ENCODE measurements around the gene ARFRP1. TPM values are rescaled to one million over a fixed set of nuclear protein-coding genes. Genes with fewer than 3 reads are reported as not detected.

The ARFRP1 gene
- total RNA-seq, 1 donor, result 25.7 TPM

DNA sequence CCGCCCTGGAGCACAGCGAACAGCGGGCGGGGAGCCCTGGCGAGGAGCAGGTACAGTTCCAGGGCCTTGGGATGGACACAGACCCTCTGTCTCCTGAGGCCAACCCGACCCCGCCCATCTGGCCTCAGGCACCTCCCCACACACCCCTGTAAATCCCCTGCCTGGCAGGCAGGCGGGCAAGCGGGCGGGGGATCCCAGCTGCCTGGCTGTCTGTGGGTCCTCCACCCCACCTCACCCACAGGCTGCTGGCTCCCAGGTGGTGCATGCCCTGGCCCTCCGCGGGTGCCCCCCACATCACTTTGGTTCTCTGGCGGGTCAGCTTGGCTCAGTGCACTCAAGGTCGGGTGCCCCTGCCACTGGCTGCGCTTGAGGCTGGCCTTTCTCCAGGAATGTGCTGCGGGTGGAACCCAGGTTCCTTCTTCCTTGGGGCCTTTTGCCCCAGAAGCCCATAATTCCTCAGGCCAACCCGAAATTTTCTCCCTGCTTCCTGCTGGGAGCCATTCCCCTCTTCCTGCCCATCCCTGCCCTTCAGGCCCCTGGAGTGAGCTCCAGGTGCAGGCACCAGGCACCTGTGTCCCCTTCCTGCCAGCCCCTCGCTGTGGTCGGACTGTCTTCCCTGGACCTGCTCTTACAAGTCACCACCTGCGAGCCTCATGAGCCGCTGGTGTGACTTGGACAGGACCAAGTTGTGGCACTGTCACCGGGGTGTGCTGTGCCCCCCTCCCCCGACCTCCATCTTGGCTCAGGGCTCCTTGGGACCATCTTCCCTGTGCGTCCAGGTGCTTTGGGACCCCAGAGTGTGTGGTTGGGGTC, 16.7 kb downstream of the ARFRP1 start:
- TF ChIP-seq, protein P1, sequence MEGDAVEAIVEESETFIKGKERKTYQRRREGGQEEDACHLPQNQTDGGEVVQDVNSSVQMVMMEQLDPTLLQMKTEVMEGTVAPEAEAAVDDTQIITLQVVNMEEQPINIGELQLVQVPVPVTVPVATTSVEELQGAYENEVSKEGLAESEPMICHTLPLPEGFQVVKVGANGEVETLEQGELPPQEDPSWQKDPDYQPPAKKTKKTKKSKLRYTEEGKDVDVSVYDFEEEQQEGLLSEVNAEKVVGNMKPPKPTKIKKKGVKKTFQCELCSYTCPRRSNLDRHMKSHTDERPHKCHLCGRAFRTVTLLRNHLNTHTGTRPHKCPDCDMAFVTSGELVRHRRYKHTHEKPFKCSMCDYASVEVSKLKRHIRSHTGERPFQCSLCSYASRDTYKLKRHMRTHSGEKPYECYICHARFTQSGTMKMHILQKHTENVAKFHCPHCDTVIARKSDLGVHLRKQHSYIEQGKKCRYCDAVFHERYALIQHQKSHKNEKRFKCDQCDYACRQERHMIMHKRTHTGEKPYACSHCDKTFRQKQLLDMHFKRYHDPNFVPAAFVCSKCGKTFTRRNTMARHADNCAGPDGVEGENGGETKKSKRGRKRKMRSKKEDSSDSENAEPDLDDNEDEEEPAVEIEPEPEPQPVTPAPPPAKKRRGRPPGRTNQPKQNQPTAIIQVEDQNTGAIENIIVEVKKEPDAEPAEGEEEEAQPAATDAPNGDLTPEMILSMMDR (IDR thresholded peaks at IDR 0.05; ENCODE audit: insufficient read depth, low read length), result no peak
- DNase-seq (ENCODE audit: low read depth), result no peak

DNA sequence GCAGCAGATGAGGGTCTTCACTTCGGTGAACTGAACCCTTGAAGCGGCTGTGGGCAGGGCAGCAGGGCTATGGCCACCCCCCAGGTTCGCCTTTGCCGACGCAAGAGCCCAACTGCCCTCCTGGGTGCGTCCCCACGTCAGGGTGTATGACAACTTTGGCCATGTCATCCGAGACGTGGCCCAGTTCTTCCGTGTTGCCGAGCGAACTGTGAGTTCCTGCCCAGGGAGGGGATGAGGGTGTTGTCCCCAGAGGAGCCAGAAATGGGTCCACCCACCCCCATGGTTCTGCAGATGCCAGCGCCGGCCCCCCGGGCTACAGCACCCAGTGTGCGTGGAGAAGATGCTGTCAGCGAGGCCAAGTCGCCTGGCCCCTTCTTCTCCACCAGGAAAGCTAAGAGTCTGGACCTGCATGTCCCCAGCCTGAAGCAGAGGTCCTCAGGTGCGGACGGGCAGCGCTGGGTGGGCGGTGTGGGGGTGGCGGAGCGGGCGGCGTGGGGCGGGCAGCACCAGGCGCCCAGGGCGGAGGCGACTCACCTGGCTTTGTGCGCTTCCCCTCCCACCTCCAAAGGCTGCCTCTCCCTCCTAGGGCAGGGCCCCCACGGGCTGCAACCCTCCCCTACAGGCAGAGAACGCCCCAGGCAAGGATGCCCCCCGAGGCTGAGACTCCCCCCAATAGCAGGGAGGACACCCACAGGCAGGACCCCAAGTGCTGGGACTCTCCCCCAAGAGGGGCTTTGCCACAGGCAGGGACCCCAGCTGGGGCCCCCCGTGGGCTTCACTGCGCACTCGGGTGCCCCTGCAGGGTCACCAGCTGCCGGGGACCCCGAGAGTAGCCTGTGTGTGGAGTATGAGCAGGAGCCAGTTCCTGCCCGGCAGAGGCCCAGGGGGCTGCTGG, 17.5 kb downstream of the ARFRP1 start:
- no peak for DNase-seq (ENCODE audit: low read depth)
- H3K4me3 ChIP-seq (ENCODE audit: low read depth, low read length), result no peak overlapping the region
- TF ChIP-seq, protein P1 (IDR thresholded peaks at IDR 0.05; ENCODE audit: insufficient read depth, low read length), result no peak

More for the DNA sequence above, 16.7 kb downstream of the ARFRP1 start:
- no peak overlapping the region for H3K4me3 ChIP-seq (ENCODE audit: low read depth, low read length)

DNA sequence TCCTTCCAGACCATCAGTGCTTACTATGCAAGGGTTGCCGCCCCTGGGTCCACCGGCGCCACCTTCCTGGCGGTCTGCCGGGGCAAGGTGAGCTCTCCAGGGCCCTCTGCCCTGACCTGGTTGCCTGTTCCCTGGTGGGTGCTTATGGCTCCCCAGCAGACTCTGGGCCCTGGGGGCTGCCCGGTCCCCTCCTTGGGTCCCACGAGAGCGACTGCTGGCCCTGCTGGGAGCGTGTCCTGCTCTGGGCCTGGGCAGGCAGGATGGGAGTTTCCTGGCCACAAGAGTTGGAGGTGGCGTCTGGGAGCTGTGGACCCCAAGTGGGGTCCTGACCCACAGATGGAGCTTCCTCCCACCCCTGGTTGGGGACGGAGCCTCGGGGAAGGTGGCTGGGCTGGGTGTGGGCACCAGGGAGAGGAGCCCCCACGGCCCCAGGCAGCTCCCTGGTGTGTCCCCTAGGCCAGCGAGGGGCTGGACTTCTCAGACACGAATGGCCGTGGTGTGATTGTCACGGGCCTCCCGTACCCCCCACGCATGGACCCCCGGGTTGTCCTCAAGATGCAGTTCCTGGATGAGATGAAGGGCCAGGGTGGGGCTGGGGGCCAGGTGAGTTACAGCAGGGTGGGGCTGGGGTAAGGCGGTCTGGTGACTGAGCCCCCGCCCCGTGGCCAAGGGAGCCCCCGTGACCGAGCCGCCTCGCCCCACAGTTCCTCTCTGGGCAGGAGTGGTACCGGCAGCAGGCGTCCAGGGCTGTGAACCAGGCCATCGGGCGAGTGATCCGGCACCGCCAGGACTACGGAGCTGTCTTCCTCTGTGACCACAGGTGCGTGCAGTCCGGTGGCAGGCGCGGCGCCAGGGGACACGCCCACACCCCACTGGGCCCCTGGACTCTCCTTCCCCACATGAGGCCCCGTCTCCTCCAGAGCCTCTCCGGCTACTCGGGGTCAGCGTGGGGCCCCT, 18.5 kb downstream of the ARFRP1 start:
- no peak for DNase-seq (ENCODE audit: low read depth)
- TF ChIP-seq, protein P1 (IDR thresholded peaks at IDR 0.05; ENCODE audit: insufficient read depth, low read length), result no peak
- no peak overlapping the region for H3K4me3 ChIP-seq (ENCODE audit: low read depth, low read length)

DNA sequence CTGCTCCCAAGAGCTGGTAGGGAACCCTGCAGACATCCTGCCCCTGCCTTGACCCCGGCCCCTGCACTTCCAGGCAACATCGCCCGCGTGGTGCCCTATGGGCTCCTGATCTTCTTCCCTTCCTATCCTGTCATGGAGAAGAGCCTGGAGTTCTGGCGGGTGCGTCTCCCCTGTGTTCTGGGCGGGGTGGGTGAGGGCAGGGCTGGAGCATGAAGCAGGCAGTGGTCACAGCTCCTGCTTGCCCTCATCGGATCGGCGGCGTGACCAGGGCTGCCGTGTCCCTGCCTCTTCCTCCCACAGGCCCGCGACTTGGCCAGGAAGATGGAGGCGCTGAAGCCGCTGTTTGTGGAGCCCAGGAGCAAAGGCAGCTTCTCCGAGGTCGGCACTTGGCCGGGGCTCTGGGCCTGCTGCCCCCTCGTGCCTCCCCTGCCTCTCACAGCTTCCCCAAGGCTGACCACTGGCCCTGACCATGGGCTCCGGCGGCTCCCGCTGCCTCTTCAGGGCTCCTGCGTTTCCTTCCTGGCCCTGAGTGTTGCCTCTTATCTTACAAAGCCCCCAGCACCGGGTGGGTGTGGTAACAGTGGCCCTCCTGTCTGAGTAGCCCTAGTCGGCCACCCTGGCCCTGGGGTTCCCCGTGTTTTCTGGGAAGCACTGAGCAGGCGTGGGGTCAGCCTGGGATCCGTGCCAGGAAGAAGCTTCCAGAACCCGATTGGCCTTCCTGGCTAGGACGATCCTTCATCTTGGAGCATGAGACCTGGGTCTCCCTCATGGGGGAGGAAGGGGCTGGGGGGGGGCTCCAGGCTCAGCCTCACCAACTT, 19.3 kb downstream of the ARFRP1 start:
- no peak for DNase-seq (ENCODE audit: low read depth)
- TF ChIP-seq, protein P1 (IDR thresholded peaks at IDR 0.05; ENCODE audit: insufficient read depth, low read length), result no peak
- H3K4me3 ChIP-seq (ENCODE audit: low read depth, low read length), result no peak overlapping the region

DNA sequence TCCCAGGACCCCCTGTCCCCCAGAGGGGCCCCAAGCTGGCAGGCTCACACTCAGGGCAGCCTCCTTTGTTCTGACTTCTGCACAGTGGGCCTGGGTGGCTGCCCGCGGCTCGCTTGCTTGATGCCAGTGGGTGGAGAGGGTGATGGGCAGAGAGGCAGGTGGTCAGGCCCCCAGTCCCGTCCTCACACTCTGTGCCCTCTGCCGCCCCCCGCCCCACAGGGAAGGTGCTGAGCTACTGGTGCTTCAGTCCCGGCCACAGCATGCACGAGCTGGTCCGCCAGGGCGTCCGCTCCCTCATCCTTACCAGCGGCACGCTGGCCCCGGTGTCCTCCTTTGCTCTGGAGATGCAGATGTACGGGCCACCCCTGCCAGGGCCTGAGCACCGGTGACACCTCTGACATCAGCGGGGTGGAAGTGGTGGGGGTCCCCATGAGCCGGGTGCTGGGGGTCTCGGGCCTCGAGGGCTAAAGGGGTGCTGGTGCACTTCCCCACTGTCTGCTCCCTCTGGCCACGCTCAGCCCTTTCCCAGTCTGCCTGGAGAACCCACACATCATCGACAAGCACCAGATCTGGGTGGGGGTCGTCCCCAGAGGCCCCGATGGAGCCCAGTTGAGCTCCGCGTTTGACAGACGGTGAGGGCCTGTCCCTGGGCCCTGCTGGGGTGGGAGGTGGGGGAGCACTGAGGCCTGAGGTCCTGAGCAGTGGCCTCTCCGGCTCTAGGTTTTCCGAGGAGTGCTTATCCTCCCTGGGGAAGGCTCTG, 20.2 kb downstream of the ARFRP1 start:
- TF ChIP-seq, protein P1 (IDR thresholded peaks at IDR 0.05; ENCODE audit: insufficient read depth, low read length), result no peak

More for the DNA sequence above, 20.2 kb downstream of the ARFRP1 start:
- no peak overlapping the region for H3K4me3 ChIP-seq (ENCODE audit: low read depth, low read length)
- no peak for DNase-seq (ENCODE audit: low read depth)
